ENCODE results near the gene CXCL11.

CXCL11 gene

GRCh38 chr4:76017056-76017686 is 18.7 kb downstream of the CXCL11 start:
- no peak overlapping the region for H3K27ac ChIP-seq
- TF ChIP-seq CTCF (conservative IDR thresholded peaks at IDR 0.05), result no peak

GRCh38 chr4:76016393-76016792 is 19.5 kb downstream of the CXCL11 start:
- no peak overlapping the region for H3K27ac ChIP-seq
- TF ChIP-seq CTCF (conservative IDR thresholded peaks at IDR 0.05), result no peak

- TF ChIP-seq CTCF (conservative IDR thresholded peaks at IDR 0.05), result no peak
- peak overlapping the region; percentile 12; the same call in 1 of the 2 replicates for H3K27ac ChIP-seq
Measured at GRCh38 chr4:76013540-76013939, 22.3 kb downstream of the CXCL11 start.

- H3K27ac ChIP-seq, result no peak overlapping the region
- no peak for TF ChIP-seq CTCF (conservative IDR thresholded peaks at IDR 0.05)
Measured at GRCh38 chr4:76012388-76012801, 23.5 kb downstream of the CXCL11 start.

GRCh38 chr4:76011700-76012387 is 24.0 kb downstream of the CXCL11 start:
- TF ChIP-seq CTCF (conservative IDR thresholded peaks at IDR 0.05), result no peak
- no peak overlapping the region for H3K27ac ChIP-seq

- H3K27ac ChIP-seq, result no peak overlapping the region
- TF ChIP-seq CTCF (conservative IDR thresholded peaks at IDR 0.05), result no peak
Measured at GRCh38 chr4:76011018-76011670, 24.7 kb downstream of the CXCL11 start.

- no peak for TF ChIP-seq CTCF (conservative IDR thresholded peaks at IDR 0.05)
- H3K27ac ChIP-seq, result no peak overlapping the region
Measured at GRCh38 chr4:76010576-76010975, 25.3 kb downstream of the CXCL11 start.
